ENCODE measurements around the gene RNU7-1. TPM values are rescaled to one million over a fixed set of nuclear protein-coding genes. Genes with fewer than 3 reads are reported as not detected.

The RNU7-1 gene
- total and polyA plus RNA-seq, 10 of the 15 experiments (the other 5 are each of a cell fraction or from before 2014, with no cell fraction given): not detected

- peak; percentile 54 for TF ChIP-seq IKZF1 (conservative IDR thresholded peaks at IDR 0.05)
- TF ChIP-seq STAT1 (conservative IDR thresholded peaks at IDR 0.05): no peak
- TF ChIP-seq ESRRA (IDR thresholded peaks at IDR 0.05; ENCODE audit: low read length): peak; percentile 80; the same call in 1 of the 2 replicates
- peak; percentile 43 for TF ChIP-seq ATF7 (IDR thresholded peaks at IDR 0.05; ENCODE audit: low read depth)
- peak in 1 of 2 experiments; percentile 26; a peak in 1 of 4 replicates for TF ChIP-seq BHLHE40 (IDR thresholded peaks at IDR 0.05; ENCODE audit: borderline replicate concordance in 1 of 2, low read depth in 2 of 2, low read length in 1 of 2)
- peak; percentile 87; the same call in 1 of the 2 replicates for TF ChIP-seq ZNF687 (IDR thresholded peaks at IDR 0.05)
- no peak for TF ChIP-seq MYC (IDR thresholded peaks at IDR 0.05; ENCODE audit: insufficient read depth, insufficient read length, insufficient replicate concordance, low read length, severe bottlenecking)
- peak; percentile 31; the same call in 1 of the 2 replicates for TF ChIP-seq MTA2 (IDR thresholded peaks at IDR 0.05; ENCODE audit: low read depth)
- TF ChIP-seq EGR1 (IDR thresholded peaks at IDR 0.05; ENCODE audit: borderline replicate concordance in 1 of 2, low read depth in 2 of 2, low read length in 2 of 2): no peak
- TF ChIP-seq ELK1 (IDR thresholded peaks at IDR 0.05; ENCODE audit: low read depth, low read length): no peak
- 0 out of 2 replicates have a peak, but pooled peaks have one; percentile 28 for TF ChIP-seq CHD2 (IDR thresholded peaks at IDR 0.05; ENCODE audit: borderline replicate concordance, low read depth, low read length)
- peak; percentile 81 for TF ChIP-seq MEF2B (IDR thresholded peaks at IDR 0.05; ENCODE audit: partially characterized antibody, poor library complexity, severe bottlenecking)
- 0 out of 2 replicates have a peak, but pooled peaks have one; percentile 24 for TF ChIP-seq EED (IDR thresholded peaks at IDR 0.05; ENCODE audit: low read depth)
- TF ChIP-seq NFXL1 (IDR thresholded peaks at IDR 0.05; ENCODE audit: borderline replicate concordance): no peak
- TF ChIP-seq CTCF (IDR thresholded peaks at IDR 0.05 in 2 of 3, conservative IDR thresholded peaks at IDR 0.05 in 1 of 3; ENCODE audit: control insufficient read depth in 2 of 3, extremely low read depth in 1 of 3, insufficient read depth in 1 of 3, low read depth in 3 of 3, low read length in 3 of 3): peak; percentile 20 to 54 (median 21); a peak in 3 of 6 replicates
- peak; percentile 67 for TF ChIP-seq GATAD2B (conservative IDR thresholded peaks at IDR 0.05; ENCODE audit: low read depth)
- no peak for TF ChIP-seq IRF5 (IDR thresholded peaks at IDR 0.05; ENCODE audit: borderline replicate concordance)
- TF ChIP-seq CREB1 (IDR thresholded peaks at IDR 0.05; ENCODE audit: low read depth): no peak
- TF ChIP-seq BCL11A (IDR thresholded peaks at IDR 0.05; ENCODE audit: low read depth, low read length): 0 out of 2 replicates have a peak, but pooled peaks have one; percentile 21
Observed at GRCh38 chr12:6948873-6949594, 5.4 kb downstream of the RNU7-1 start (continued).

Data from GM12878 (cell line).